Vagina (tissue), 2 donors: ENCODE data around the gene CAMSAP2. TPM values are rescaled to one million over a fixed set of nuclear protein-coding genes. Genes with fewer than 3 reads are reported as not detected.

ENCODE experiments used
- DNase-seq, 2 donors: peaks; one replicate each; pipeline ENCODE4 v3.0.0-alpha.2; 2017; ENCODE audit errors: extremely low spot score in 2 of 2
- H3K27ac ChIP-seq: fragments of 200-600 bp; sonication (generic); one replicate; pipeline ENCODE4 v1.5.1; 2019
- H3K27me3 ChIP-seq: fragments of 200-600 bp; sonication (generic); one replicate; pipeline ENCODE4 v1.5.1; 2019
- H3K36me3 ChIP-seq, 2 donors: fragments of 200-600 bp; sonication (generic); one replicate each; pipeline ENCODE4 v1.5.1; 2017 to 2019
- H3K4me1 ChIP-seq: fragments of 200-600 bp; sonication (generic); one replicate; pipeline ENCODE4 v1.5.1; 2019
- H3K4me3 ChIP-seq, 2 donors: fragments of 200-600 bp; sonication (generic); 1 replicate in 1 of 2; 2 replicates in 1 of 2; pipeline ENCODE4 v1.5.1; 2016 to 2019
- H3K9me3 ChIP-seq: fragments of 200-600 bp; sonication (generic); one replicate; pipeline ENCODE4 v1.5.1; 2019
- POLR2A ChIP-seq, 2 donors: fragments of 450-650 bp; IDR thresholded peaks; one replicate each; pipeline ENCODE4 v1.6.1; 2017; ENCODE audit warnings: antibody characterized with exemption in 2 of 2, mild to moderate bottlenecking in 2 of 2, moderate library complexity in 2 of 2
- POLR2AphosphoS5 ChIP-seq, 2 donors: sonication (generic); formaldehyde crosslinking; IDR thresholded peaks; one replicate each; pipeline ENCODE4 v1.9.0; 2017; ENCODE audit warnings: antibody characterized with exemption in 2 of 2, mild to moderate bottlenecking in 2 of 2, low read depth in 1 of 2; ENCODE audit not compliant: insufficient read depth in 1 of 2
- intact Hi-C: fragments of 100-400 bp; cut with DNase I; formaldehyde crosslinking; loops from one replicate; pipeline ENCODE4 v1.15.1; 2023
- total RNA-seq: library from RNA; depleted of rRNA; stranded (reverse); fragments of >200 nt; gene quantifications from one replicate; pipeline ENCODE4 v1.2.3, GENCODE V29; 2016
- TF ChIP-seq, protein P1 (sequence below), 3 experiments: fragments of 450-650 bp in 2 of 3; fragments of 200-600 bp in 1 of 3; sonication (generic) in 1 of 3; IDR thresholded peaks; one replicate each; pipeline ENCODE4 v1.5.1; 2017 to 2019; ENCODE audit warnings: antibody characterized with exemption in 3 of 3, mild to moderate bottlenecking in 2 of 3, moderate library complexity in 2 of 3

CAMSAP2 gene
- total RNA-seq, 1 donor from 2014 or later: 30.0 TPM

- no peaks in the 10 kb centered on the region for H3K36me3 ChIP-seq
- intact Hi-C loops: no loop called here
- no peak overlapping the region for H3K4me3 ChIP-seq
- no peaks in the 10 kb centered on the region for H3K9me3 ChIP-seq
- H3K27ac ChIP-seq: no peak overlapping the region
- TF ChIP-seq POLR2A (IDR thresholded peaks at IDR 0.05): no peak
- TF ChIP-seq, protein P1, sequence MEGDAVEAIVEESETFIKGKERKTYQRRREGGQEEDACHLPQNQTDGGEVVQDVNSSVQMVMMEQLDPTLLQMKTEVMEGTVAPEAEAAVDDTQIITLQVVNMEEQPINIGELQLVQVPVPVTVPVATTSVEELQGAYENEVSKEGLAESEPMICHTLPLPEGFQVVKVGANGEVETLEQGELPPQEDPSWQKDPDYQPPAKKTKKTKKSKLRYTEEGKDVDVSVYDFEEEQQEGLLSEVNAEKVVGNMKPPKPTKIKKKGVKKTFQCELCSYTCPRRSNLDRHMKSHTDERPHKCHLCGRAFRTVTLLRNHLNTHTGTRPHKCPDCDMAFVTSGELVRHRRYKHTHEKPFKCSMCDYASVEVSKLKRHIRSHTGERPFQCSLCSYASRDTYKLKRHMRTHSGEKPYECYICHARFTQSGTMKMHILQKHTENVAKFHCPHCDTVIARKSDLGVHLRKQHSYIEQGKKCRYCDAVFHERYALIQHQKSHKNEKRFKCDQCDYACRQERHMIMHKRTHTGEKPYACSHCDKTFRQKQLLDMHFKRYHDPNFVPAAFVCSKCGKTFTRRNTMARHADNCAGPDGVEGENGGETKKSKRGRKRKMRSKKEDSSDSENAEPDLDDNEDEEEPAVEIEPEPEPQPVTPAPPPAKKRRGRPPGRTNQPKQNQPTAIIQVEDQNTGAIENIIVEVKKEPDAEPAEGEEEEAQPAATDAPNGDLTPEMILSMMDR (IDR thresholded peaks at IDR 0.05): no peak
- no peak for TF ChIP-seq POLR2AphosphoS5 (IDR thresholded peaks at IDR 0.05; ENCODE audit: insufficient read depth in 1 of 2, low read depth in 1 of 2)
- H3K27me3 ChIP-seq: no peaks in the 10 kb centered on the region
- H3K4me1 ChIP-seq: peaks cover 22% of the 10 kb centered on the region
- DNase-seq: no peak
These were observed 16.8 kb downstream of the CAMSAP2 start for GRCh38 chr1:200755456-200755855.

GRCh38 chr1:200762089-200762488 lies 23.4 kb downstream of the CAMSAP2 start:
- Histone ChIP-seq H3K9me3 (no peaks in the 10 kb centered on the region), H3K27ac (no peak overlapping the region), H3K36me3 (peaks cover 0 to 25% of the 10 kb centered on the region in 2 donors), H3K4me1 (peaks cover 12% of the 10 kb centered on the region), H3K27me3 (no peaks in the 10 kb centered on the region), H3K4me3 (no peak overlapping the region)
- no peak for TF ChIP-seq POLR2AphosphoS5 (IDR thresholded peaks at IDR 0.05; ENCODE audit: insufficient read depth in 1 of 2, low read depth in 1 of 2)
- no peak for DNase-seq
- intact Hi-C loops: no loop called here

DNA sequence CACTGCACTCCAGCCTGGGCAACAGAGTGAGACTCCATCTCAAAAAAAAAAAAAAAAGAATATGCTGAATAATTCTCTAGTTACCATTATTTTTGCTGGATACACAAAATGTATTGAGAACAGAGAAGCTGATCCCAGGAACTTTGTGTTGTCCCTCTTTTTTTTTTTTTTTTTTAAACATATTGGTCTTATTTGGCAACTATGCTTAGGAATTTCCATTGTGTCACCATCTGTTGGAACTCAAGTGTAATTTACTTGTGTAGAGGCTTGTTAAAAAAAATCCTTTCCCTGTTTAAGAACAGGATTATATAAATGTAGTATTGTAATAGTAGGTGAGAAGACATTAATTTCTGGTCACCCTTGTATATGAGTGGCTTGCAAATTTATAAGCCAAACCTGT lies 28.6 kb downstream of the CAMSAP2 start:
- intact Hi-C loops: no loop called here
- TF ChIP-seq POLR2AphosphoS5 (IDR thresholded peaks at IDR 0.05; ENCODE audit: insufficient read depth in 1 of 2, low read depth in 1 of 2): no peak
- no peak for TF ChIP-seq POLR2A (IDR thresholded peaks at IDR 0.05)
- TF ChIP-seq, protein P1 (IDR thresholded peaks at IDR 0.05): no peak
- Histone ChIP-seq H3K4me3 (no peak overlapping the region), H3K9me3 (no peaks in the 10 kb centered on the region), H3K27ac (no peak overlapping the region), H3K27me3 (no peaks in the 10 kb centered on the region), H3K36me3 (peaks cover 0 to 15% of the 10 kb centered on the region in 2 donors), H3K4me1 (no peaks in the 10 kb centered on the region)
- no peak for DNase-seq

- intact Hi-C loops: no loop called here
- no peak for TF ChIP-seq POLR2AphosphoS5 (IDR thresholded peaks at IDR 0.05; ENCODE audit: insufficient read depth in 1 of 2, low read depth in 1 of 2)
- TF ChIP-seq, protein P1 (IDR thresholded peaks at IDR 0.05): no peak
- no peak for TF ChIP-seq POLR2A (IDR thresholded peaks at IDR 0.05)
- H3K36me3 ChIP-seq: peaks cover 0 to 5% of the 10 kb centered on the region in 2 donors
- no peaks in the 10 kb centered on the region for H3K27me3 ChIP-seq
- DNase-seq: no peak
- H3K4me3 ChIP-seq: no peak overlapping the region
- no peak overlapping the region for H3K27ac ChIP-seq
- no peaks in the 10 kb centered on the region for H3K9me3 ChIP-seq
- H3K4me1 ChIP-seq: peaks cover 26% of the 10 kb centered on the region
These were observed 33.2 kb downstream of the CAMSAP2 start for GRCh38 chr1:200771625-200772555.

DNA sequence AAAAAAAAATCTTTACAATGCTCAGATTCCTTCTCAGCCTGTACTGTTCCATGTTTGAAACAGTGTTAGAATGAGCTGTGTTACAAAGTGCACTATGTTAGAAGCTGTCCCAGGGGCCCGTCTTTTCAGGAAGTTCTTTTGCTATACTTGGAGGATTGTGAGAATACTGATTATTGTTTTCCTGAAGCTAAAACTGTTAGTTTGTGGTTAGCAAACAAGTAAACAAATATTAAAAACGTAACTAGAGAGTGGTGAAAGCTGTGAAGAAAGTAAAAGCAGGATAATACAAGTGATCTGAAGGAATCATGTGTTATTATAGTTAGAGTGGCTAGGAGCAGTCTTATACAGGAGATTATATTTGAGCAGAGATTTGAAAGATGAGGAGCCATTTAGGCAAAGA lies 35.6 kb downstream of the CAMSAP2 start:
- H3K27ac ChIP-seq: no peak overlapping the region

More for the DNA sequence above, 35.6 kb downstream of the CAMSAP2 start:
- intact Hi-C loops: no loop called here
- Histone ChIP-seq H3K4me1 (peaks cover 26% of the 10 kb centered on the region), H3K36me3 (peaks cover 0 to 4% of the 10 kb centered on the region in 2 donors), H3K9me3 (no peaks in the 10 kb centered on the region), H3K27me3 (no peaks in the 10 kb centered on the region), H3K4me3 (no peak overlapping the region)
- no peak for DNase-seq
- TF ChIP-seq POLR2AphosphoS5 (IDR thresholded peaks at IDR 0.05; ENCODE audit: insufficient read depth in 1 of 2, low read depth in 1 of 2) (no peak), POLR2A (IDR thresholded peaks at IDR 0.05) (no peak)
- TF ChIP-seq, protein P1 (IDR thresholded peaks at IDR 0.05): no peak
